ENCODE data around the gene IL1RAPL2.
A peak's percentile ranks its signal among the peaks of the same experiment; 100 is the strongest.

The IL1RAPL2 gene

GRCh38 chrX:105315248-105315647, 749.2 kb downstream of the IL1RAPL2 start:
- no peak overlapping the region for H3K4me3 ChIP-seq (ENCODE audit: low read depth, low read length)
- TF ChIP-seq CTCF (conservative IDR thresholded peaks at IDR 0.05; ENCODE audit: low read depth, low read length) = no peak
- peak; percentile 43 for DNase-seq (ENCODE audit: low read depth)

- H3K4me3 ChIP-seq (ENCODE audit: low read depth, low read length) = no peak overlapping the region
- TF ChIP-seq CTCF (conservative IDR thresholded peaks at IDR 0.05; ENCODE audit: low read depth, low read length) = no peak
- no peak for DNase-seq (ENCODE audit: low read depth)
Measured at GRCh38 chrX:105317117-105317516, 751.1 kb downstream of the IL1RAPL2 start.

GRCh38 chrX:105323928-105324327, 757.9 kb downstream of the IL1RAPL2 start:
- DNase-seq (ENCODE audit: low read depth) = peak; percentile 71
- H3K4me3 ChIP-seq (ENCODE audit: low read depth, low read length) = no peak overlapping the region
- no peak for TF ChIP-seq CTCF (conservative IDR thresholded peaks at IDR 0.05; ENCODE audit: low read depth, low read length)

- peak; percentile 21 for DNase-seq (ENCODE audit: low read depth)
- H3K4me3 ChIP-seq (ENCODE audit: low read depth, low read length) = no peak overlapping the region
- TF ChIP-seq CTCF (conservative IDR thresholded peaks at IDR 0.05; ENCODE audit: low read depth, low read length) = no peak
Measured at GRCh38 chrX:105328773-105329172, 762.8 kb downstream of the IL1RAPL2 start.

- peak; percentile 79 for DNase-seq (ENCODE audit: low read depth)
- no peak overlapping the region for H3K4me3 ChIP-seq (ENCODE audit: low read depth, low read length)
- no peak for TF ChIP-seq CTCF (conservative IDR thresholded peaks at IDR 0.05; ENCODE audit: low read depth, low read length)
Measured at GRCh38 chrX:105331244-105331643, 765.2 kb downstream of the IL1RAPL2 start.

GRCh38 chrX:105347373-105347772, 781.4 kb downstream of the IL1RAPL2 start:
- TF ChIP-seq CTCF (conservative IDR thresholded peaks at IDR 0.05; ENCODE audit: low read depth, low read length) = no peak
- no peak overlapping the region for H3K4me3 ChIP-seq (ENCODE audit: low read depth, low read length)
- no peak for DNase-seq (ENCODE audit: low read depth)

GRCh38 chrX:105349476-105349875, 783.5 kb downstream of the IL1RAPL2 start:
- TF ChIP-seq CTCF (conservative IDR thresholded peaks at IDR 0.05; ENCODE audit: low read depth, low read length) = no peak
- no peak for DNase-seq (ENCODE audit: low read depth)

More at GRCh38 chrX:105349476-105349875, 783.5 kb downstream of the IL1RAPL2 start:
- H3K4me3 ChIP-seq (ENCODE audit: low read depth, low read length) = no peak overlapping the region

Measured in choroid plexus epithelial cell (primary cell).